Erythroblast (primary cell): Measurements from ENCODE around the gene CLTCL1.
"Not testable (repeated sequence)": the region's sequence is repeated elsewhere in the genome, so short reads cannot be mapped to it uniquely, and the experiment has no call there.

Source experiments
- DNase-seq, 2 experiments: peaks; one replicate each; lab custom pipeline; 2025; lab: John Stamatoyannopoulos, UW
- GATA1 ChIP-seq: IDR thresholded peaks from 2 replicates; pipeline ENCODE4 v1.6.1; 2011; ENCODE audit warnings: low read depth, mild to moderate bottlenecking, control low read depth, low read length, moderate library complexity
- POLR2A ChIP-seq: IDR thresholded peaks from 2 replicates; pipeline ENCODE4 v1.6.1; 2011; ENCODE audit warnings: mild to moderate bottlenecking, low read length

The CLTCL1 gene

GRCh38 chr22:19275513-19275912, 16.0 kb downstream of the CLTCL1 start:
- TF ChIP-seq GATA1, result no peak
- DNase-seq, result no peak

GRCh38 chr22:19275104-19275503, 16.4 kb downstream of the CLTCL1 start:
- TF ChIP-seq GATA1 (no peak), POLR2A (no peak)
- no peak for DNase-seq

- DNase-seq, result no peak
Measured at GRCh38 chr22:19271856-19272535, 19.5 kb downstream of the CLTCL1 start.

GRCh38 chr22:19271273-19271855, 20.2 kb downstream of the CLTCL1 start:
- DNase-seq, result no peak
- TF ChIP-seq POLR2A (no peak), GATA1 (no peak)

More at GRCh38 chr22:19271856-19272535, 19.5 kb downstream of the CLTCL1 start:
- TF ChIP-seq GATA1, result no peak

- no peak for DNase-seq
- no peak for TF ChIP-seq GATA1
- TF ChIP-seq POLR2A, result no peak
Measured at GRCh38 chr22:19270873-19271272, 20.6 kb downstream of the CLTCL1 start.

- no peak for TF ChIP-seq POLR2A
- no peak for TF ChIP-seq GATA1
- no peak for DNase-seq
Measured at GRCh38 chr22:19266547-19267086, 24.9 kb downstream of the CLTCL1 start.

- TF ChIP-seq POLR2A (no peak), GATA1 (no peak)
- no peak for DNase-seq
Measured at GRCh38 chr22:19265779-19266178, 25.7 kb downstream of the CLTCL1 start.

- DNase-seq, result no peak
- TF ChIP-seq GATA1, result no peak
- no peak for TF ChIP-seq POLR2A
Measured at GRCh38 chr22:19260804-19261203, 30.7 kb downstream of the CLTCL1 start.

- DNase-seq, result no peak
- no peak for TF ChIP-seq POLR2A
- no peak for TF ChIP-seq GATA1
Measured at GRCh38 chr22:19260194-19260593, 31.3 kb downstream of the CLTCL1 start.

- DNase-seq, result not testable (repeated sequence)
Measured at GRCh38 chr22:19258968-19259288, 32.6 kb downstream of the CLTCL1 start.

GRCh38 chr22:19258371-19258770, 33.1 kb downstream of the CLTCL1 start:
- DNase-seq, result no peak
- TF ChIP-seq POLR2A (no peak), GATA1 (no peak)

GRCh38 chr22:19256362-19256761, 35.2 kb downstream of the CLTCL1 start:
- not testable (repeated sequence) for DNase-seq

- no peak for TF ChIP-seq POLR2A
- no peak for TF ChIP-seq GATA1
- DNase-seq, result no peak
Measured at GRCh38 chr22:19253143-19253542, 38.4 kb downstream of the CLTCL1 start.

GRCh38 chr22:19244600-19245352, 46.7 kb downstream of the CLTCL1 start:
- DNase-seq, result no peak
- TF ChIP-seq POLR2A (no peak), GATA1 (no peak)
